NCI-H69 (cell line): Measurements from ENCODE around the gene RASGRP1.
"Not testable (repeated sequence)": the region's sequence is repeated elsewhere in the genome, so short reads cannot be mapped to it uniquely, and the experiment has no call there.

Experiments used
- DNase-seq: peaks from one replicate; lab custom pipeline; 2025; lab: John Stamatoyannopoulos, UW

RASGRP1 gene

GRCh38 chr15:38564557-38565286, at the start of gene RASGRP1:
Gene RASGRP1 (minus strand): TSS chr15:38564814. CDS start chr15:38564628, 186 bp downstream.
- DNase-seq = peak; percentile 89

GRCh38 chr15:38613085-38613484, 48.5 kb upstream of the RASGRP1 start:
- DNase-seq = no peak

- DNase-seq = no peak
Observed at GRCh38 chr15:38612159-38612863, 47.7 kb upstream of the RASGRP1 start.

GRCh38 chr15:38611228-38611627, 46.6 kb upstream of the RASGRP1 start:
- no peak for DNase-seq

GRCh38 chr15:38610748-38611147, 46.1 kb upstream of the RASGRP1 start:
- peak; percentile 81 for DNase-seq

GRCh38 chr15:38609097-38609738, 44.6 kb upstream of the RASGRP1 start:
- DNase-seq = no peak

- DNase-seq = no peak
Observed at GRCh38 chr15:38608682-38609081, 44.1 kb upstream of the RASGRP1 start.

- DNase-seq = no peak
Observed at GRCh38 chr15:38605744-38606143, 41.1 kb upstream of the RASGRP1 start.

- DNase-seq = no peak
Observed at GRCh38 chr15:38603672-38604071, 39.1 kb upstream of the RASGRP1 start.

GRCh38 chr15:38602910-38603670, 38.5 kb upstream of the RASGRP1 start:
- no peak for DNase-seq

GRCh38 chr15:38600236-38600635, 35.6 kb upstream of the RASGRP1 start:
- DNase-seq = peak; percentile 63

GRCh38 chr15:38598749-38599148, 34.1 kb upstream of the RASGRP1 start:
- no peak for DNase-seq

GRCh38 chr15:38597219-38597800, 32.7 kb upstream of the RASGRP1 start:
- no peak for DNase-seq

- no peak for DNase-seq
Observed at GRCh38 chr15:38593524-38593923, 28.9 kb upstream of the RASGRP1 start.

GRCh38 chr15:38589502-38589901, 24.9 kb upstream of the RASGRP1 start:
- DNase-seq = peak; percentile 20

GRCh38 chr15:38588672-38589071, 24.1 kb upstream of the RASGRP1 start:
- no peak for DNase-seq

- no peak for DNase-seq
Observed at GRCh38 chr15:38587214-38587613, 22.6 kb upstream of the RASGRP1 start.

GRCh38 chr15:38586005-38586404, 21.4 kb upstream of the RASGRP1 start:
- DNase-seq = not testable (repeated sequence)

- no peak for DNase-seq
Observed at GRCh38 chr15:38578626-38579025, 14.0 kb upstream of the RASGRP1 start.

GRCh38 chr15:38577424-38577987, 12.9 kb upstream of the RASGRP1 start:
- DNase-seq = no peak

GRCh38 chr15:38576837-38577236, 12.2 kb upstream of the RASGRP1 start:
- no peak for DNase-seq

GRCh38 chr15:38576261-38576660, 11.6 kb upstream of the RASGRP1 start:
- no peak for DNase-seq
